ENCODE results near the gene ABHD17A. TPM values are rescaled to one million over a fixed set of nuclear protein-coding genes. Genes with fewer than 3 reads are reported as not detected.
"Not testable (repeated sequence)": the region's sequence is repeated elsewhere in the genome, so short reads cannot be mapped to it uniquely, and the experiment has no call there.

The ABHD17A gene
- total RNA-seq, 1 experiment from 2014 or later = 68.2 TPM

GRCh38 chr19:1880611-1881392 lies 4.5 kb downstream of the ABHD17A start:
- TF ChIP-seq YY1 (IDR thresholded peaks at IDR 0.05; ENCODE audit: extremely low read depth, insufficient replicate concordance, low read depth, low read length) (no peak), JUND (IDR thresholded peaks at IDR 0.05) (no peak), REST (IDR thresholded peaks at IDR 0.05; ENCODE audit: low read depth) (no peak), CTCF (IDR thresholded peaks at IDR 0.05 in 2 of 3, conservative IDR thresholded peaks at IDR 0.05 in 1 of 3; ENCODE audit: borderline replicate concordance in 1 of 3, insufficient read depth in 1 of 3, low read depth in 2 of 3, low read length in 2 of 3) (no peak), SP1 (IDR thresholded peaks at IDR 0.05; ENCODE audit: low read depth) (no peak), RAD21 (IDR thresholded peaks at IDR 0.05; ENCODE audit: low read depth) (no peak)
- POLR2A ChIA-PET = no interaction called here
- H3K9me2 ChIP-seq (ENCODE audit: insufficient read depth) = no peaks in the 10 kb centered on the region
- no peaks in the 10 kb centered on the region for H3K27me3 ChIP-seq (ENCODE audit: insufficient read depth, low read length)
- H3K4me2 ChIP-seq (ENCODE audit: low read length) = no peak overlapping the region
- DNase-seq (ENCODE audit: low read depth, low spot score) (no peak), ATAC-seq (no peak)
- CTCF ChIA-PET = no interaction called here
- no peak overlapping the region for H3K4me3 ChIP-seq (replicated peaks in 1 of 2; ENCODE audit: low read depth in 1 of 2, low read length in 2 of 2)
- peaks cover 46% of the 10 kb centered on the region for H3K79me2 ChIP-seq (ENCODE audit: insufficient read depth, low read length)
- no TSS peak for BruUV-seq (replicated peaks)
- RAD21 ChIA-PET (ENCODE audit: low non-redundant PET in 1 of 2, low total read pairs in 2 of 2, uncharacterized antibody in 2 of 2, unreplicated experiment in 2 of 2) = no interaction called here
- no peaks in the 10 kb centered on the region for H3K9me3 ChIP-seq (ENCODE audit: control insufficient read depth in 1 of 2, insufficient read depth in 1 of 2, low read depth in 1 of 2, low read length in 2 of 2)
- peaks cover 14 to 35% of the 10 kb centered on the region in 2 experiments; a peak in 3 of 4 replicates for H3K4me1 ChIP-seq (ENCODE audit: control insufficient read depth in 1 of 2, insufficient read depth in 2 of 2, low read length in 2 of 2)
- no peak overlapping the region; the same call in 1 of the 2 replicates for H3K27ac ChIP-seq (ENCODE audit: low read depth, low read length)
- H4K20me1 ChIP-seq (ENCODE audit: insufficient read depth) = no peaks in the 10 kb centered on the region
- H3K9ac ChIP-seq (ENCODE audit: low read length) = no peak overlapping the region
- no peaks in the 10 kb centered on the region for H3K36me3 ChIP-seq (ENCODE audit: control insufficient read depth in 1 of 2, insufficient read depth in 2 of 2, low read length in 2 of 2)
- H2AFZ ChIP-seq (ENCODE audit: low read depth, low read length, poor library complexity, severe bottlenecking) = no peak overlapping the region
- intact Hi-C loops (cut with micrococcal nuclease) = no loop called here

- H3K4me2 ChIP-seq (ENCODE audit: low read length); ATAC-seq; H3K9ac ChIP-seq (ENCODE audit: low read length); H3K27ac ChIP-seq (ENCODE audit: low read depth, low read length); BruUV-seq (replicated peaks); DNase-seq (ENCODE audit: low read depth, low spot score); H4K20me1 ChIP-seq (ENCODE audit: insufficient read depth); H3K4me3 ChIP-seq (replicated peaks in 1 of 2; ENCODE audit: low read depth in 1 of 2, low read length in 2 of 2); H3K9me2 ChIP-seq (ENCODE audit: insufficient read depth); H3K27me3 ChIP-seq (ENCODE audit: insufficient read depth, low read length); CTCF ChIA-PET; RAD21 ChIA-PET (ENCODE audit: low non-redundant PET in 1 of 2, low total read pairs in 2 of 2, uncharacterized antibody in 2 of 2, unreplicated experiment in 2 of 2); POLR2A ChIA-PET; intact Hi-C loops (cut with micrococcal nuclease); H2AFZ ChIP-seq (ENCODE audit: low read depth, low read length, poor library complexity, severe bottlenecking); H3K9me3 ChIP-seq (ENCODE audit: control insufficient read depth in 1 of 2, insufficient read depth in 1 of 2, low read depth in 1 of 2, low read length in 2 of 2); H3K36me3 ChIP-seq (ENCODE audit: control insufficient read depth in 1 of 2, insufficient read depth in 2 of 2, low read length in 2 of 2): not testable (repeated sequence)
- Histone ChIP-seq H3K79me2 (ENCODE audit: insufficient read depth, low read length) (peaks cover 53% of the 10 kb centered on the region), H3K4me1 (ENCODE audit: control insufficient read depth in 1 of 2, insufficient read depth in 2 of 2, low read length in 2 of 2) (peaks cover 14 to 31% of the 10 kb centered on the region in 2 experiments; a peak in 3 of 4 replicates)
Measured at GRCh38 chr19:1879982-1880381, 5.3 kb downstream of the ABHD17A start.

GRCh38 chr19:1878583-1878982 lies 6.7 kb downstream of the ABHD17A start:
- POLR2A ChIA-PET; H3K27me3 ChIP-seq (ENCODE audit: insufficient read depth, low read length); ATAC-seq; H3K27ac ChIP-seq (ENCODE audit: low read depth, low read length); H2AFZ ChIP-seq (ENCODE audit: low read depth, low read length, poor library complexity, severe bottlenecking); intact Hi-C loops (cut with micrococcal nuclease); DNase-seq (ENCODE audit: low read depth, low spot score); H3K4me2 ChIP-seq (ENCODE audit: low read length); H3K9me2 ChIP-seq (ENCODE audit: insufficient read depth); RAD21 ChIA-PET (ENCODE audit: low non-redundant PET in 1 of 2, low total read pairs in 2 of 2, uncharacterized antibody in 2 of 2, unreplicated experiment in 2 of 2); H3K4me3 ChIP-seq (replicated peaks in 1 of 2; ENCODE audit: low read depth in 1 of 2, low read length in 2 of 2); BruUV-seq (replicated peaks); H3K36me3 ChIP-seq (ENCODE audit: control insufficient read depth in 1 of 2, insufficient read depth in 2 of 2, low read length in 2 of 2); H3K9ac ChIP-seq (ENCODE audit: low read length); CTCF ChIA-PET; H3K9me3 ChIP-seq (ENCODE audit: control insufficient read depth in 1 of 2, insufficient read depth in 1 of 2, low read depth in 1 of 2, low read length in 2 of 2): not testable (repeated sequence)
- Histone ChIP-seq H3K4me1 (ENCODE audit: control insufficient read depth in 1 of 2, insufficient read depth in 2 of 2, low read length in 2 of 2) (peaks cover 15 to 33% of the 10 kb centered on the region in 2 experiments), H4K20me1 (ENCODE audit: insufficient read depth) (peaks cover 11% of the 10 kb centered on the region; the same call in 1 of the 2 replicates), H3K79me2 (ENCODE audit: insufficient read depth, low read length) (peaks cover 53% of the 10 kb centered on the region)
